Measurements from ENCODE around the gene ZNF664.

DNA sequence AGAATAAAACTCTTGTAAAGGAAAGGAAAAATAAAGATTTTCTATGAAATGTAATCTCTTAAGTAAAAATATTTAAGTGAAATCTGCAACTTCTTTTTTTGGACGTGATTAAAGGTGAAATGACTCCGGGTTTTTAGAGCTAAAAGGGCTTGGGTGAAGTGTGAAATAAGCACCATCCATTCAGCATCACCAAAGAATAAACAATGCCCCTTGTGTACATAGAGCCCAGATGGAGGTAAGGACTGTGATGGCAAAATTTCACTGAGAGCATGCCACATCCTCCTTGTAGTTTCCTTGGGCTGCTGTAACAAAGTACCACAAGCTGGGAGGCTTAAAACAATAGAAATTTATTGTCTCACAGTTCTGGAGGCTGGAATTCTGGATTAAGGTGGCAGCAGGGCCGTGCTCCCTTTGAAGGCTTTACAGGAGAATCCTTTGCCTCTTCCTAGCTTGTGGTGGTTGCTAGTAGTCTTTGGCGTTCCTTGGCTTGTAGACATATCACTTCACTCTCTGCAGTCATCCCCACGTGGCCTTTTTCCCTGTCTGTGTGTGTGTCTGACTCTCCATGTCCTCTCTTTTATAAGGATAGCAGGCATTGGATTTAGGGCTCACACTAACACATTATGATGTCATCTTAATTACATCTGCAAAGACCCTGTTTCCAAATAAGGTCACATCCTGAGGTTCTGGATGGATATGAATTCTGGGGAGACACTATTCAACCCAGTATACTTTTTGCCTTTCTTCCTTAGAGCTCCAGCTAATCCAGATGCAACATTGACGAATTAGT, 24.2 kb downstream of the ZNF664 start:
- TF ChIP-seq TAF1 (IDR thresholded peaks at IDR 0.05; ENCODE audit: borderline replicate concordance, low read depth, low read length) = no peak
- TF ChIP-seq POLR2AphosphoS5 (IDR thresholded peaks at IDR 0.05; ENCODE audit: low read depth, low read length) = no peak

Measured in GM12892 (cell line).